Effector memory CD8-positive, alpha-beta T cell (primary cell): ENCODE results near the gene NGLY1.

Experiments
- ATAC-seq: fragments of 150-1000 bp; cut with Tn5 transposase; replicated peaks from 2 replicates; pipeline ENCODE4 v1.10.0; 2021; ENCODE audit warnings: mild to moderate bottlenecking, moderate library complexity
- DNase-seq, 3 experiments: peaks; one replicate each; pipeline ENCODE4 v3.0.0; 2021
- H3K27ac Mint-ChIP-seq, 2 donors: one replicate each; pipeline ENCODE4 v1.8.0; 2022; ENCODE audit warnings: mild to moderate bottlenecking in 2 of 2, mixed read lengths in 2 of 2, moderate library complexity in 2 of 2
- H3K27me3 Mint-ChIP-seq, 2 donors: one replicate each; pipeline ENCODE4 v1.8.0; 2022; ENCODE audit warnings: mixed read lengths in 2 of 2
- H3K36me3 Mint-ChIP-seq: one replicate; pipeline ENCODE4 v1.8.0; 2022; ENCODE audit warnings: mild to moderate bottlenecking, moderate library complexity, mixed read lengths; ENCODE audit not compliant: insufficient read depth
- H3K4me1 Mint-ChIP-seq, 2 donors: one replicate each; pipeline ENCODE4 v1.8.0; 2022; ENCODE audit warnings: low read depth in 2 of 2, mixed read lengths in 2 of 2
- H3K4me3 Mint-ChIP-seq, 2 donors: one replicate each; pipeline ENCODE4 v1.8.0; 2022; ENCODE audit warnings: mild to moderate bottlenecking in 2 of 2, mixed read lengths in 2 of 2, moderate library complexity in 2 of 2
- H3K9me3 Mint-ChIP-seq, 2 donors: one replicate each; pipeline ENCODE4 v1.8.0; 2022; ENCODE audit warnings: mixed read lengths in 2 of 2
- total RNA-seq, 9 experiments: gene quantifications; one replicate each; lab custom pipeline; 2026; lab: John Stamatoyannopoulos, UW

NGLY1 gene
- 64.1 to 93.6 (median 69.8) reads per million in 9 experiments for total RNA-seq

- DNase-seq (peak; percentile 79 to 81 (median 80)), ATAC-seq (peak; percentile 89)
- no peaks in the 10 kb centered on the region for H3K9me3 Mint-ChIP-seq
- peaks cover 12 to 32% of the 10 kb centered on the region in 2 donors for H3K4me1 Mint-ChIP-seq
- peaks cover 22% of the 10 kb centered on the region for H3K36me3 Mint-ChIP-seq
- peak within 1 kb of the TSS; percentile 66 to 89 for H3K27ac Mint-ChIP-seq
- H3K27me3 Mint-ChIP-seq: no peaks in the 10 kb centered on the region
- peak within 1 kb of the TSS; percentile 85 for H3K4me3 Mint-ChIP-seq
Measured at GRCh38 chr3:25782938-25783660, at the start of gene NGLY1. Gene NGLY1 (minus strand): TSS chr3:25783443. CDS start chr3:25783390, 53 bp downstream.

GRCh38 chr3:25831578-25831977, 48.3 kb upstream of the NGLY1 start:
- Mint-ChIP-seq H3K9me3 (no peaks in the 10 kb centered on the region), H3K4me1 (peaks cover 1 to 2% of the 10 kb centered on the region in 2 donors), H3K27ac (no peak overlapping the region), H3K36me3 (no peaks in the 10 kb centered on the region), H3K4me3 (no peak overlapping the region), H3K27me3 (peaks cover 11 to 16% of the 10 kb centered on the region in 2 donors)
- DNase-seq: no peak
- ATAC-seq: no peak

- no peaks in the 10 kb centered on the region for H3K9me3 Mint-ChIP-seq
- DNase-seq (no peak), ATAC-seq (no peak)
Measured at GRCh38 chr3:25830373-25831280, 47.4 kb upstream of the NGLY1 start.

GRCh38 chr3:25826510-25826909, 43.3 kb upstream of the NGLY1 start:
- Mint-ChIP-seq H3K27ac (no peak overlapping the region), H3K4me3 (no peak overlapping the region), H3K36me3 (no peaks in the 10 kb centered on the region), H3K9me3 (no peaks in the 10 kb centered on the region), H3K4me1 (peaks cover 5 to 10% of the 10 kb centered on the region in 2 donors), H3K27me3 (peaks cover 6 to 9% of the 10 kb centered on the region in 2 donors)
- ATAC-seq (peak; percentile 35), DNase-seq (no peak)

More at GRCh38 chr3:25830373-25831280, 47.4 kb upstream of the NGLY1 start:
- H3K4me1 Mint-ChIP-seq: peaks cover 5 to 10% of the 10 kb centered on the region in 2 donors
- H3K4me3 Mint-ChIP-seq: no peak overlapping the region
- peaks cover 11 to 16% of the 10 kb centered on the region in 2 donors for H3K27me3 Mint-ChIP-seq
- no peak overlapping the region for H3K27ac Mint-ChIP-seq
- no peaks in the 10 kb centered on the region for H3K36me3 Mint-ChIP-seq

GRCh38 chr3:25823314-25823713, 40.1 kb upstream of the NGLY1 start:
- no peaks in the 10 kb centered on the region for H3K36me3 Mint-ChIP-seq
- no peak overlapping the region for H3K27ac Mint-ChIP-seq
- no peak overlapping the region for H3K4me3 Mint-ChIP-seq
- DNase-seq: no peak
- H3K9me3 Mint-ChIP-seq: no peaks in the 10 kb centered on the region
- ATAC-seq: no peak
- peaks cover 0 to 6% of the 10 kb centered on the region in 2 donors for H3K27me3 Mint-ChIP-seq
- peaks cover 5 to 10% of the 10 kb centered on the region in 2 donors for H3K4me1 Mint-ChIP-seq

GRCh38 chr3:25821746-25822573, 38.7 kb upstream of the NGLY1 start:
- Mint-ChIP-seq H3K4me3 (no peak overlapping the region), H3K9me3 (no peaks in the 10 kb centered on the region), H3K27me3 (peaks cover 0 to 6% of the 10 kb centered on the region in 2 donors), H3K36me3 (no peaks in the 10 kb centered on the region), H3K4me1 (peaks cover 5 to 10% of the 10 kb centered on the region in 2 donors), H3K27ac (no peak overlapping the region)
- no peak for DNase-seq
- no peak for ATAC-seq

- Mint-ChIP-seq H3K36me3 (no peaks in the 10 kb centered on the region), H3K4me3 (no peak overlapping the region), H3K27me3 (peaks cover 0 to 6% of the 10 kb centered on the region in 2 donors), H3K27ac (no peak overlapping the region), H3K4me1 (peaks cover 0 to 2% of the 10 kb centered on the region in 2 donors), H3K9me3 (no peaks in the 10 kb centered on the region)
- ATAC-seq (no peak), DNase-seq (no peak)
Measured at GRCh38 chr3:25820816-25821486, 37.7 kb upstream of the NGLY1 start.

- DNase-seq (no peak), ATAC-seq (no peak)
- Mint-ChIP-seq H3K4me1 (no peaks in the 10 kb centered on the region), H3K4me3 (no peak overlapping the region), H3K9me3 (no peaks in the 10 kb centered on the region), H3K27me3 (peaks cover 0 to 6% of the 10 kb centered on the region in 2 donors), H3K27ac (no peak overlapping the region), H3K36me3 (no peaks in the 10 kb centered on the region)
Measured at GRCh38 chr3:25820366-25820765, 37.1 kb upstream of the NGLY1 start.

GRCh38 chr3:25818335-25818734, 35.1 kb upstream of the NGLY1 start:
- Mint-ChIP-seq H3K27ac (no peak overlapping the region), H3K36me3 (no peaks in the 10 kb centered on the region), H3K4me3 (no peak overlapping the region), H3K9me3 (no peaks in the 10 kb centered on the region), H3K4me1 (no peaks in the 10 kb centered on the region), H3K27me3 (peaks cover 0 to 6% of the 10 kb centered on the region in 2 donors)
- ATAC-seq: no peak
- no peak for DNase-seq

GRCh38 chr3:25817638-25818037, 34.4 kb upstream of the NGLY1 start:
- no peaks in the 10 kb centered on the region for H3K9me3 Mint-ChIP-seq
- H3K4me1 Mint-ChIP-seq: no peaks in the 10 kb centered on the region
- no peaks in the 10 kb centered on the region for H3K27me3 Mint-ChIP-seq
- H3K36me3 Mint-ChIP-seq: no peaks in the 10 kb centered on the region
- H3K4me3 Mint-ChIP-seq: no peak overlapping the region
- ATAC-seq (no peak), DNase-seq (no peak)
- H3K27ac Mint-ChIP-seq: no peak overlapping the region

- H3K27ac Mint-ChIP-seq: no peak overlapping the region
- no peaks in the 10 kb centered on the region for H3K4me1 Mint-ChIP-seq
- ATAC-seq: no peak
Measured at GRCh38 chr3:25817107-25817506, 33.9 kb upstream of the NGLY1 start.

GRCh38 chr3:25812644-25813043, 29.4 kb upstream of the NGLY1 start:
- Mint-ChIP-seq H3K9me3 (no peaks in the 10 kb centered on the region), H3K27ac (no peak overlapping the region)

More at GRCh38 chr3:25817107-25817506, 33.9 kb upstream of the NGLY1 start:
- Mint-ChIP-seq H3K4me3 (no peak overlapping the region), H3K9me3 (no peaks in the 10 kb centered on the region), H3K36me3 (no peaks in the 10 kb centered on the region), H3K27me3 (no peaks in the 10 kb centered on the region)
- no peak for DNase-seq

More at GRCh38 chr3:25812644-25813043, 29.4 kb upstream of the NGLY1 start:
- Mint-ChIP-seq H3K4me3 (no peak overlapping the region), H3K4me1 (no peaks in the 10 kb centered on the region), H3K27me3 (peaks cover 6 to 10% of the 10 kb centered on the region in 2 donors), H3K36me3 (no peaks in the 10 kb centered on the region)
- DNase-seq (no peak), ATAC-seq (no peak)
